Ovary (tissue), 3 donors: ENCODE results near the gene TTLL10.

ENCODE experiments used
- POLR2A ChIP-seq: fragments of 450-650 bp; IDR thresholded peaks from one replicate; pipeline ENCODE4 v1.6.1; 2017; ENCODE audit warnings: antibody characterized with exemption, mild to moderate bottlenecking, moderate library complexity
- TF ChIP-seq, protein P1 (sequence below), 3 donors: fragments of 450-650 bp in 2 of 3; fragments of 200-600 bp in 1 of 3; IDR thresholded peaks; one replicate each; pipeline versions ENCODE4 v1.5.1 to v1.8.0; 2016 to 2022; ENCODE audit warnings: antibody characterized with exemption in 3 of 3, mild to moderate bottlenecking in 1 of 3
- donor health status: DM: no; HTN: no; CAD: no.

DNA sequence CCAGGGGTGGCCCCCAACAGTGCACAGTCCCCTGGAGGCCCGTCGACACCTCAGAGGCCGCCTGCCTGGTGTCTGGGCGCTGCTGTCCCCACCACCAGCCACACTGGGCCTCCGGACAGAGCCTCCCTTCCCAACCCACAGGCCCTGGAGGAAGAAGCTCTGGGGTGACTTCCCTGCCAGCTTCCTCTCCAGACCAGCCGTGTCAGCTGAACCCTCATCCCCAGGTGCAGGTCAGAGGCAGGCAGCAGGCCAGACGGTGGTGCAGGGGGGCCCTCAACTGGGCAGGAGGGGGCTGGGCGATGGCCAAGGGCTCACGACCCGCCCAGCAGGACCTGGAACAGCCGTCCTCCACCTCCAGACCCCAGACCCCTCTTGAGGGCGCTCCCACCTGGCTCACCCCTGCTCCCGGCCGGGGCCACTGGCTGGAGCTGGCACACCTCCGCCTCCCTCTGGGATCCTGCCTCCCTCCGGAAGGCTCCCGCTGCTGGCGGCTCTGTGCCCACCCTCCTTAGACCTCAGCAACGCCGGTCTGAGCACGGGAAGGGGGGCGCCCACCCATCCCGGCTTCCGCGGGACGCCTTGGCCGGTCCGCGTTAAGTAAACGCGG, 32.2 kb downstream of the TTLL10 start:
- TF ChIP-seq, protein P1, sequence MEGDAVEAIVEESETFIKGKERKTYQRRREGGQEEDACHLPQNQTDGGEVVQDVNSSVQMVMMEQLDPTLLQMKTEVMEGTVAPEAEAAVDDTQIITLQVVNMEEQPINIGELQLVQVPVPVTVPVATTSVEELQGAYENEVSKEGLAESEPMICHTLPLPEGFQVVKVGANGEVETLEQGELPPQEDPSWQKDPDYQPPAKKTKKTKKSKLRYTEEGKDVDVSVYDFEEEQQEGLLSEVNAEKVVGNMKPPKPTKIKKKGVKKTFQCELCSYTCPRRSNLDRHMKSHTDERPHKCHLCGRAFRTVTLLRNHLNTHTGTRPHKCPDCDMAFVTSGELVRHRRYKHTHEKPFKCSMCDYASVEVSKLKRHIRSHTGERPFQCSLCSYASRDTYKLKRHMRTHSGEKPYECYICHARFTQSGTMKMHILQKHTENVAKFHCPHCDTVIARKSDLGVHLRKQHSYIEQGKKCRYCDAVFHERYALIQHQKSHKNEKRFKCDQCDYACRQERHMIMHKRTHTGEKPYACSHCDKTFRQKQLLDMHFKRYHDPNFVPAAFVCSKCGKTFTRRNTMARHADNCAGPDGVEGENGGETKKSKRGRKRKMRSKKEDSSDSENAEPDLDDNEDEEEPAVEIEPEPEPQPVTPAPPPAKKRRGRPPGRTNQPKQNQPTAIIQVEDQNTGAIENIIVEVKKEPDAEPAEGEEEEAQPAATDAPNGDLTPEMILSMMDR (IDR thresholded peaks at IDR 0.05) = no peak
- no peak for TF ChIP-seq POLR2A
